Tibial nerve (tissue), 4 donors: ENCODE results near the gene HACD3.

Experiments
- CTCF ChIP-seq, 5 experiments: fragments of 200-600 bp in 3 of 5; fragments of 450-650 bp in 2 of 5; sonication (generic) in 3 of 5; IDR thresholded peaks; one replicate each; pipeline ENCODE4 v1.5.1; 2016 to 2019; ENCODE audit warnings: antibody characterized with exemption in 5 of 5, mild to moderate bottlenecking in 3 of 5, moderate library complexity in 2 of 5
- EP300 ChIP-seq, 2 donors: sonication (generic); formaldehyde crosslinking; IDR thresholded peaks; one replicate each; pipeline ENCODE4 v1.6.1; 2017; ENCODE audit warnings: antibody characterized with exemption in 2 of 2, mild to moderate bottlenecking in 1 of 2
- POLR2A ChIP-seq, 2 donors: fragments of 450-650 bp; IDR thresholded peaks; one replicate each; pipeline ENCODE4 v1.6.1; 2017; ENCODE audit warnings: antibody characterized with exemption in 2 of 2, mild to moderate bottlenecking in 2 of 2, moderate library complexity in 2 of 2

DNA sequence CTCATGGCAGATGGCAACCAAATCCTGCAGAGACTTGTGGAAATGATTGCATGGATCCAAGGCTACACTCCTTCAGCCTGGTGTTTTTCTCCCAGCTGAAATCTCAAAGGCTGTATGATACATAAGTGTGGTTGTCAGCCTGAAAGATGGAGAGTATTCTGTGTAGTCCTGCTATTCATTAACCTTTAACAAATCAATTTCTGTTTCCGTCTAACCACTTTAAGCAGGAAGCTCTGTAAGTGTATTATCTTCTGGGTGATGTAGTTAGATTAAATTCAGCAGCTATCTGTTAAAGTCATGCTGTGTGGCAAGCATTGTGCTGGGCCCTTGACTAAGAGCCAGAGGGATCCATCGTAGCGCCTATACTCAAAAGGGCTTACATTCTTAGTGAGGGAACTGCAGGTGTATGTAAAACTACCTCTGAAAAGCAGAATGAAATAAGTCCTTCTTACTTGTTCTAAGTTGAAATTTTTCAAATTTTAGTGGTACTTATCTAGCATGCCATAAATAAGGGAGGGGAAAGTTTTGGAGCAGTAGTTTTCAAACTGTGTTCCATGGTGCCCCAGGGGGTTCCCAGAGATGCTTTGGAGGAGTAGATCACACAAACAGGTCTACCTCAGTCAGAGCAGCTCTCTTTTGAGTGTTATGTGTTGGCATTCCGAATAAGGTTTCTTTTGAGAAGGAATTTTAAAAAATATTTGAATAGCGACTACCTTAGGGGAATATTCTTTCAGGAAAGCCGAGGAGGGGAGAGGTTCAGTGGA lies 28.9 kb downstream of the HACD3 start:
- TF ChIP-seq CTCF (IDR thresholded peaks at IDR 0.05) (no peak), POLR2A (IDR thresholded peaks at IDR 0.05) (no peak), EP300 (IDR thresholded peaks at IDR 0.05) (no peak)
